Liver (tissue), 3 donors: Measurements from ENCODE around the gene HHIPL1.

ENCODE experiments used
- NR2F2 ChIP-seq: IDR thresholded peaks from 2 replicates; pipeline ENCODE4 v1.6.1; 2016; ENCODE audit warnings: antibody characterized with exemption
- REST ChIP-seq: IDR thresholded peaks from 2 replicates; pipeline ENCODE4 v1.6.1; 2016; ENCODE audit warnings: antibody characterized with exemption, mild to moderate bottlenecking
- TF ChIP-seq, protein P1 (sequence below): fragments of 150-350 bp; IDR thresholded peaks from 2 replicates; pipeline ENCODE4 v1.5.1; 2017; ENCODE audit warnings: improper control_type of control experiment, low read depth, low read length; ENCODE audit not compliant: missing input control
- TF ChIP-seq, protein P2 (sequence below): IDR thresholded peaks from 2 replicates; pipeline ENCODE4 v1.6.1; 2016; ENCODE audit warnings: antibody characterized with exemption
- donor health status: healthy.
- donor health status: healthy.

DNA sequence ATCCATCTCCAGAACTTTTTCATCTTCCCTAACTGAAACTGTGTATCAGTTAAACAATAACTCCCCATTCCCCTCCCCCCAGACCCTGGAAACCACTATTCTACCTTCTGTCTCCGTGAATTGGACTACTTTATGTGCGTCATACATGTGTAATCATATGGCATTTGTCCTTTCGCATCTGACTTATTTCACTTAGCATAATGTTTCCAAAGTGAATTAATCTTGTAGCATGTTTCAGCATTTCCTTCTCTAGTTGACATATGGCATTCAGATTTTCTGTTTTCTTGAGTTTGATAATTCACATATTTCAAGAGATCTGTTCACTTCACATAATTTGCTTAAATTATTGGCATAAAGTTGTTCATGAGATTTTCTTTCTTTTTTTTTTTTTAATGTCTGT is 49.0 kb downstream of the HHIPL1 start:
- no peak for TF ChIP-seq NR2F2
- TF ChIP-seq, protein P1, sequence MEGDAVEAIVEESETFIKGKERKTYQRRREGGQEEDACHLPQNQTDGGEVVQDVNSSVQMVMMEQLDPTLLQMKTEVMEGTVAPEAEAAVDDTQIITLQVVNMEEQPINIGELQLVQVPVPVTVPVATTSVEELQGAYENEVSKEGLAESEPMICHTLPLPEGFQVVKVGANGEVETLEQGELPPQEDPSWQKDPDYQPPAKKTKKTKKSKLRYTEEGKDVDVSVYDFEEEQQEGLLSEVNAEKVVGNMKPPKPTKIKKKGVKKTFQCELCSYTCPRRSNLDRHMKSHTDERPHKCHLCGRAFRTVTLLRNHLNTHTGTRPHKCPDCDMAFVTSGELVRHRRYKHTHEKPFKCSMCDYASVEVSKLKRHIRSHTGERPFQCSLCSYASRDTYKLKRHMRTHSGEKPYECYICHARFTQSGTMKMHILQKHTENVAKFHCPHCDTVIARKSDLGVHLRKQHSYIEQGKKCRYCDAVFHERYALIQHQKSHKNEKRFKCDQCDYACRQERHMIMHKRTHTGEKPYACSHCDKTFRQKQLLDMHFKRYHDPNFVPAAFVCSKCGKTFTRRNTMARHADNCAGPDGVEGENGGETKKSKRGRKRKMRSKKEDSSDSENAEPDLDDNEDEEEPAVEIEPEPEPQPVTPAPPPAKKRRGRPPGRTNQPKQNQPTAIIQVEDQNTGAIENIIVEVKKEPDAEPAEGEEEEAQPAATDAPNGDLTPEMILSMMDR: no peak
- no peak for TF ChIP-seq REST
- TF ChIP-seq, protein P2, sequence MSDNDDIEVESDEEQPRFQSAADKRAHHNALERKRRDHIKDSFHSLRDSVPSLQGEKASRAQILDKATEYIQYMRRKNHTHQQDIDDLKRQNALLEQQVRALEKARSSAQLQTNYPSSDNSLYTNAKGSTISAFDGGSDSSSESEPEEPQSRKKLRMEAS: no peak
